AG04449 (cell line): ENCODE data around the gene CRYBG1.

Source experiments
- CTCF ChIA-PET: fragments of 350-600 bp; formaldehyde crosslinking; extraction: SDS; loops from one replicate; lab custom pipeline; 2021; ENCODE audit warnings: antibody characterized with exemption; lab: Yijun Ruan, JAX
- POLR2A ChIA-PET: fragments of 400-600, 350-600 bp; formaldehyde crosslinking; extraction: SDS; loops from one replicate; lab custom pipeline; 2020; ENCODE audit warnings: antibody characterized with exemption, inconsistent platforms; lab: Yijun Ruan, JAX
- DNase-seq: peaks from one replicate; pipeline ENCODE4 v3.0.0-alpha.2; 2010; ENCODE audit warnings: low read depth, low spot score
- H3K4me3 ChIP-seq: 2 replicates; pipeline ENCODE4 v1.5.1; 2011; ENCODE audit warnings: low read depth, mild to moderate bottlenecking, control low read depth, low read length
- CTCF ChIP-seq: IDR thresholded peaks from one replicate; pipeline ENCODE4 v1.5.1; 2011; ENCODE audit warnings: mild to moderate bottlenecking, moderate library complexity, low read length, control low read depth, inconsistent platforms; ENCODE audit not compliant: insufficient read depth; ENCODE audit errors: missing control alignments

The CRYBG1 gene

GRCh38 chr6:106525882-106526275 lies 165.4 kb downstream of the CRYBG1 start:
- ChIA-PET CTCF (interaction anchor here (1.2 to 2.6 kb wide), 3 partner anchors 11 to 40 kb away, joined by 3 to 9 read pairs (median 3); no protein-coding TSS in a partner anchor), POLR2A (no interaction called here)
- TF ChIP-seq CTCF = no peak

GRCh38 chr6:106527117-106527516 lies 166.6 kb downstream of the CRYBG1 start:
- CTCF ChIA-PET = interaction anchor here (1.1 kb wide), 1 partner anchor 29 kb away, joined by 4 read pairs; no protein-coding TSS in a partner anchor
- POLR2A ChIA-PET = no interaction called here
- H3K4me3 ChIP-seq = no peak overlapping the region
- no peak for TF ChIP-seq CTCF
- DNase-seq = no peak

More at GRCh38 chr6:106525882-106526275, 165.4 kb downstream of the CRYBG1 start:
- no peak overlapping the region for H3K4me3 ChIP-seq
- DNase-seq = no peak

GRCh38 chr6:106527979-106528378 lies 167.5 kb downstream of the CRYBG1 start:
- DNase-seq = peak; percentile 95
- CTCF ChIA-PET = no interaction called here
- TF ChIP-seq CTCF = no peak
- POLR2A ChIA-PET = no interaction called here
- no peak overlapping the region for H3K4me3 ChIP-seq

- DNase-seq = no peak
- no peak for TF ChIP-seq CTCF
- ChIA-PET POLR2A (no interaction called here), CTCF (interaction anchor here (0.6 to 2.8 kb wide), 2 partner anchors 38 to 63 kb away, joined by 3 to 9 read pairs; no protein-coding TSS in a partner anchor)
- no peak overlapping the region for H3K4me3 ChIP-seq
These were observed 168.0 kb downstream of the CRYBG1 start for GRCh38 chr6:106528521-106528920.

GRCh38 chr6:106529438-106529837 lies 168.9 kb downstream of the CRYBG1 start:
- CTCF ChIA-PET = interaction anchor here (1.8 to 2.8 kb wide), 2 partner anchors 37 to 84 kb away, joined by 4 to 9 read pairs; no protein-coding TSS in a partner anchor
- POLR2A ChIA-PET = no interaction called here
- no peak for DNase-seq
- no peak overlapping the region for H3K4me3 ChIP-seq
- no peak for TF ChIP-seq CTCF

- no peak overlapping the region for H3K4me3 ChIP-seq
These were observed 169.5 kb downstream of the CRYBG1 start for GRCh38 chr6:106530026-106530425.

More at GRCh38 chr6:106530026-106530425, 169.5 kb downstream of the CRYBG1 start:
- DNase-seq = no peak
- ChIA-PET POLR2A (interaction anchor here (1.0 kb wide), 2 partner anchors 10 kb away, joined by 3 read pairs; no protein-coding TSS in a partner anchor), CTCF (interaction anchor here (1.1 to 2.8 kb wide), 3 partner anchors 27 to 85 kb away, joined by 3 to 9 read pairs (median 4); no protein-coding TSS in a partner anchor)
- TF ChIP-seq CTCF = no peak
